ENCODE measurements around the gene CRX. TPM values are rescaled to one million over a fixed set of nuclear protein-coding genes. Genes with fewer than 3 reads are reported as not detected.
"Not testable (repeated sequence)": the region's sequence is repeated elsewhere in the genome, so short reads cannot be mapped to it uniquely, and the experiment has no call there.

CRX gene
- total RNA-seq, 1 donor, result not detected

GRCh38 chr19:47854459-47854858, 32.7 kb downstream of the CRX start:
- no peaks in the 10 kb centered on the region for H3K36me3 ChIP-seq (ENCODE audit: insufficient read depth, low read length)
- no peaks in the 10 kb centered on the region for H3K79me2 ChIP-seq (ENCODE audit: insufficient read depth, low read length)
- no peaks in the 10 kb centered on the region for H3K9me3 ChIP-seq (ENCODE audit: low read depth, low read length)
- no peak overlapping the region for H3K4me3 ChIP-seq (ENCODE audit: insufficient read depth, low read length)
- no peak overlapping the region for H3K27ac ChIP-seq (ENCODE audit: low read depth, low read length)
- H3K27me3 ChIP-seq (ENCODE audit: insufficient read depth, low read length), result peaks cover 23% of the 10 kb centered on the region
- H3K4me1 ChIP-seq (ENCODE audit: insufficient read depth, low read length), result no peaks in the 10 kb centered on the region
- no peak overlapping the region for H2AFZ ChIP-seq (ENCODE audit: low read length)
- H4K20me1 ChIP-seq (ENCODE audit: insufficient read depth, low read length), result no peaks in the 10 kb centered on the region
- DNase-seq (ENCODE audit: insufficient read length, low spot score, missing footprints), result no peak
- no peak overlapping the region for H3K4me2 ChIP-seq (ENCODE audit: insufficient read depth, low read length)
- TF ChIP-seq CTCF (IDR thresholded peaks at IDR 0.05; ENCODE audit: extremely low read depth, low read depth, low read length), result no peak

GRCh38 chr19:47858231-47858630, 36.5 kb downstream of the CRX start:
- not testable (repeated sequence) for H3K27ac ChIP-seq (ENCODE audit: low read depth, low read length); H3K4me1 ChIP-seq (ENCODE audit: insufficient read depth, low read length); H4K20me1 ChIP-seq (ENCODE audit: insufficient read depth, low read length); H3K36me3 ChIP-seq (ENCODE audit: insufficient read depth, low read length); H3K4me3 ChIP-seq (ENCODE audit: insufficient read depth, low read length); H3K9me3 ChIP-seq (ENCODE audit: low read depth, low read length); H3K4me2 ChIP-seq (ENCODE audit: insufficient read depth, low read length); H2AFZ ChIP-seq (ENCODE audit: low read length); H3K79me2 ChIP-seq (ENCODE audit: insufficient read depth, low read length)
- DNase-seq (ENCODE audit: insufficient read length, low spot score, missing footprints), result peak; percentile 61
- H3K27me3 ChIP-seq (ENCODE audit: insufficient read depth, low read length), result peaks cover 15% of the 10 kb centered on the region

- H3K27ac ChIP-seq (ENCODE audit: low read depth, low read length); H3K4me2 ChIP-seq (ENCODE audit: insufficient read depth, low read length); H3K9me3 ChIP-seq (ENCODE audit: low read depth, low read length); H4K20me1 ChIP-seq (ENCODE audit: insufficient read depth, low read length); H3K79me2 ChIP-seq (ENCODE audit: insufficient read depth, low read length); H3K36me3 ChIP-seq (ENCODE audit: insufficient read depth, low read length); H3K4me1 ChIP-seq (ENCODE audit: insufficient read depth, low read length); H2AFZ ChIP-seq (ENCODE audit: low read length); H3K4me3 ChIP-seq (ENCODE audit: insufficient read depth, low read length): not testable (repeated sequence)
- peaks cover 15% of the 10 kb centered on the region for H3K27me3 ChIP-seq (ENCODE audit: insufficient read depth, low read length)
- peak; percentile 64 for DNase-seq (ENCODE audit: insufficient read length, low spot score, missing footprints)
Measured at GRCh38 chr19:47858646-47859285, 37.0 kb downstream of the CRX start, which contains the start of gene TPRX2. TSS of gene TPRX2 (plus strand) at chr19:47859235. CDS start at chr19:47859247, 12 bp downstream.

- H2AFZ ChIP-seq (ENCODE audit: low read length); DNase-seq (ENCODE audit: insufficient read length, low spot score, missing footprints); H3K4me3 ChIP-seq (ENCODE audit: insufficient read depth, low read length); H4K20me1 ChIP-seq (ENCODE audit: insufficient read depth, low read length); H3K4me2 ChIP-seq (ENCODE audit: insufficient read depth, low read length); H3K36me3 ChIP-seq (ENCODE audit: insufficient read depth, low read length); H3K9me3 ChIP-seq (ENCODE audit: low read depth, low read length); H3K4me1 ChIP-seq (ENCODE audit: insufficient read depth, low read length); H3K27ac ChIP-seq (ENCODE audit: low read depth, low read length); H3K79me2 ChIP-seq (ENCODE audit: insufficient read depth, low read length): not testable (repeated sequence)
- H3K27me3 ChIP-seq (ENCODE audit: insufficient read depth, low read length), result peaks cover 12% of the 10 kb centered on the region
Measured at GRCh38 chr19:47859838-47860237, 38.1 kb downstream of the CRX start.

- Histone ChIP-seq H3K27ac (ENCODE audit: low read depth, low read length) (no peak overlapping the region), H3K4me1 (ENCODE audit: insufficient read depth, low read length) (no peaks in the 10 kb centered on the region), H3K79me2 (ENCODE audit: insufficient read depth, low read length) (no peaks in the 10 kb centered on the region), H3K4me2 (ENCODE audit: insufficient read depth, low read length) (no peak overlapping the region), H3K36me3 (ENCODE audit: insufficient read depth, low read length) (no peaks in the 10 kb centered on the region), H2AFZ (ENCODE audit: low read length) (no peak overlapping the region), H3K9me3 (ENCODE audit: low read depth, low read length) (no peaks in the 10 kb centered on the region), H3K4me3 (ENCODE audit: insufficient read depth, low read length) (no peak overlapping the region), H4K20me1 (ENCODE audit: insufficient read depth, low read length) (no peaks in the 10 kb centered on the region), H3K27me3 (ENCODE audit: insufficient read depth, low read length) (peaks cover 6% of the 10 kb centered on the region)
- no peak for TF ChIP-seq CTCF (IDR thresholded peaks at IDR 0.05; ENCODE audit: extremely low read depth, low read depth, low read length)
- DNase-seq (ENCODE audit: insufficient read length, low spot score, missing footprints), result peak; percentile 11
Measured at GRCh38 chr19:47860602-47861297, 39.0 kb downstream of the CRX start.
